ENCODE measurements around the gene METTL26. TPM values are rescaled to one million over a fixed set of nuclear protein-coding genes. Genes with fewer than 3 reads are reported as not detected.

METTL26 gene
- total and polyA plus RNA-seq, 2 of the 4 experiments (the other 2 are of a cell fraction): 46.8 to 128 TPM

DNA sequence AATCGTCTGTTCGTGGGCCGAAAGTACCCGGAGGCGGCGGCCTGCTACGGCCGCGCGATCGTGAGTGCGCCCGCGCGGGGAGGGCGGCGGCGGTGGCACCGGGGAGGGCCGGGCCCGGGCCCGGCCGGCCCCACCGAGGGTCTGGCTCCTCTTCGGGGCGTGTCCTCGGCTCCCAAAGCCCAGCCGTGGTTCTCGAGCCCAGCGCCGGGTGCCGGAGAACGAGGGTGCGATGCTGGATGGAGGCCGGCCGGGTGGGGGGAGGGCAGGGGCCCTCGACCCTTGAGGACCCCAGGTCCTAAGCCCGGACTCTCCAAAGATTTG lies 44.5 kb upstream of the METTL26 start:
- Histone ChIP-seq H2BK120ac (ENCODE audit: low read depth, low read length) (no peak overlapping the region), H3K56ac (ENCODE audit: extremely low read depth, insufficient read depth, low read length) (no peak overlapping the region), H2BK20ac (ENCODE audit: low read depth, low read length) (no peak overlapping the region), H3K4me1 (ENCODE audit: control insufficient read depth, insufficient read depth, low read length) (peaks cover 22% of the 10 kb centered on the region), H4K91ac (ENCODE audit: insufficient read depth, low read depth, low read length) (no peak overlapping the region), H3K9me3 (ENCODE audit: control insufficient read depth, insufficient read depth, low read length) (no peaks in the 10 kb centered on the region), H3K14ac (replicated peaks; ENCODE audit: low read depth, low read length) (peak overlapping the region; percentile 76), H2AK5ac (ENCODE audit: low read depth, low read length) (no peak overlapping the region), H3K4ac (ENCODE audit: low read depth, low read length) (peak overlapping the region; percentile 83; the same call in 1 of the 2 replicates), H3K4me3 (ENCODE audit: insufficient read depth, low read depth, low read length) (peak overlapping the region; percentile 96), H3K27ac (ENCODE audit: insufficient read depth, low read length) (peak overlapping the region; percentile 82), H3K23ac (ENCODE audit: low read depth, low read length) (peak overlapping the region; percentile 53; the same call in 1 of the 2 replicates), H4K8ac (ENCODE audit: low read depth in 2 of 2, low read length in 2 of 2) (peak overlapping the region; percentile 74 to 86; a peak in 2 of 4 replicates), H3K9ac (ENCODE audit: low read depth, low read length) (peak overlapping the region; percentile 80), H3K36me3 (ENCODE audit: control insufficient read depth, insufficient read depth, low read length) (peaks cover 27% of the 10 kb centered on the region), H3K4me2 (ENCODE audit: low read depth, low read length) (peak overlapping the region; percentile 98), H3K27me3 (ENCODE audit: control insufficient read depth, insufficient read depth, low read length) (no peaks in the 10 kb centered on the region), H2BK5ac (ENCODE audit: low read depth, low read length, poor library complexity, severe bottlenecking) (peak overlapping the region; percentile 74), H4K20me1 (ENCODE audit: insufficient read depth, low read length) (peaks cover 34% of the 10 kb centered on the region), H2AK9ac (replicated peaks; ENCODE audit: low read depth, low read length, poor library complexity) (peak overlapping the region; percentile 95), H2AFZ (replicated peaks; ENCODE audit: low read length, poor library complexity) (peak overlapping the region; percentile 93), H2BK15ac (ENCODE audit: low read depth, low read length) (no peak overlapping the region), H3K18ac (ENCODE audit: low read depth, low read length) (no peak overlapping the region), H4K5ac (ENCODE audit: low read depth, low read length) (peak overlapping the region; percentile 54; the same call in 1 of the 2 replicates), H3K79me1 (ENCODE audit: low read depth in 1 of 2, low read length in 2 of 2) (peaks cover 9 to 40% of the 10 kb centered on the region in 2 experiments; a peak in 3 of 4 replicates), H3K9me1 (ENCODE audit: insufficient read depth, low read length) (peaks cover 15% of the 10 kb centered on the region)
- POLR2A ChIA-PET (ENCODE audit: unreplicated experiment): no interaction called here
- dilution Hi-C loops (cut with HindIII; ENCODE audit: low sequenced_read_pairs, unreplicated experiment): no loop called here
- intact Hi-C loops (cut with micrococcal nuclease): no loop called here
- in situ Hi-C loops (cut with MboI; ENCODE audit: low sequenced_read_pairs): no loop called here
- ATAC-seq (ENCODE audit: low read depth): peak; percentile 2
- CTCF ChIA-PET: no interaction called here
- BruUV-seq (replicated peaks): no TSS peak
- 1% methylated on average over 24 of the region's 38 CpGs; no CpG with 5 or more reads in 1 of the 2 experiments for WGBS, 2 experiments (ENCODE audit: extremely low coverage in 2 of 2, insufficient read length in 1 of 2)
- TF ChIP-seq NFE2L2 (IDR thresholded peaks at IDR 0.05; ENCODE audit: low read depth, low read length) (no peak), MAFK (IDR thresholded peaks at IDR 0.05; ENCODE audit: low read depth, low read length) (no peak), FOS (IDR thresholded peaks at IDR 0.05; ENCODE audit: low read depth, low read length) (no peak), RFX5 (IDR thresholded peaks at IDR 0.05; ENCODE audit: low read depth, low read length) (no peak)
- TF ChIP-seq, protein P1, sequence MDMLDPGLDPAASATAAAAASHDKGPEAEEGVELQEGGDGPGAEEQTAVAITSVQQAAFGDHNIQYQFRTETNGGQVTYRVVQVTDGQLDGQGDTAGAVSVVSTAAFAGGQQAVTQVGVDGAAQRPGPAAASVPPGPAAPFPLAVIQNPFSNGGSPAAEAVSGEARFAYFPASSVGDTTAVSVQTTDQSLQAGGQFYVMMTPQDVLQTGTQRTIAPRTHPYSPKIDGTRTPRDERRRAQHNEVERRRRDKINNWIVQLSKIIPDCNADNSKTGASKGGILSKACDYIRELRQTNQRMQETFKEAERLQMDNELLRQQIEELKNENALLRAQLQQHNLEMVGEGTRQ (IDR thresholded peaks at IDR 0.05; ENCODE audit: low read depth, low read length): no peak
- TF ChIP-seq, protein P2, sequence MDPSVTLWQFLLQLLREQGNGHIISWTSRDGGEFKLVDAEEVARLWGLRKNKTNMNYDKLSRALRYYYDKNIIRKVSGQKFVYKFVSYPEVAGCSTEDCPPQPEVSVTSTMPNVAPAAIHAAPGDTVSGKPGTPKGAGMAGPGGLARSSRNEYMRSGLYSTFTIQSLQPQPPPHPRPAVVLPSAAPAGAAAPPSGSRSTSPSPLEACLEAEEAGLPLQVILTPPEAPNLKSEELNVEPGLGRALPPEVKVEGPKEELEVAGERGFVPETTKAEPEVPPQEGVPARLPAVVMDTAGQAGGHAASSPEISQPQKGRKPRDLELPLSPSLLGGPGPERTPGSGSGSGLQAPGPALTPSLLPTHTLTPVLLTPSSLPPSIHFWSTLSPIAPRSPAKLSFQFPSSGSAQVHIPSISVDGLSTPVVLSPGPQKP (IDR thresholded peaks at IDR 0.05; ENCODE audit: borderline replicate concordance, low read depth, low read length): no peak
- DNase-seq: no peak

Measured in IMR-90 (cell line).